ENCODE data around the gene IFT122. TPM values are rescaled to one million over a fixed set of nuclear protein-coding genes. Genes with fewer than 3 reads are reported as not detected.
A peak's percentile ranks its signal among the peaks of the same experiment; 100 is the strongest.

Gene IFT122
- total and polyA plus RNA-seq, 2 donors (not counting 3 experiments of a cell fraction or from before 2014, with no cell fraction given), result 38.4 to 41.7 TPM

DNA sequence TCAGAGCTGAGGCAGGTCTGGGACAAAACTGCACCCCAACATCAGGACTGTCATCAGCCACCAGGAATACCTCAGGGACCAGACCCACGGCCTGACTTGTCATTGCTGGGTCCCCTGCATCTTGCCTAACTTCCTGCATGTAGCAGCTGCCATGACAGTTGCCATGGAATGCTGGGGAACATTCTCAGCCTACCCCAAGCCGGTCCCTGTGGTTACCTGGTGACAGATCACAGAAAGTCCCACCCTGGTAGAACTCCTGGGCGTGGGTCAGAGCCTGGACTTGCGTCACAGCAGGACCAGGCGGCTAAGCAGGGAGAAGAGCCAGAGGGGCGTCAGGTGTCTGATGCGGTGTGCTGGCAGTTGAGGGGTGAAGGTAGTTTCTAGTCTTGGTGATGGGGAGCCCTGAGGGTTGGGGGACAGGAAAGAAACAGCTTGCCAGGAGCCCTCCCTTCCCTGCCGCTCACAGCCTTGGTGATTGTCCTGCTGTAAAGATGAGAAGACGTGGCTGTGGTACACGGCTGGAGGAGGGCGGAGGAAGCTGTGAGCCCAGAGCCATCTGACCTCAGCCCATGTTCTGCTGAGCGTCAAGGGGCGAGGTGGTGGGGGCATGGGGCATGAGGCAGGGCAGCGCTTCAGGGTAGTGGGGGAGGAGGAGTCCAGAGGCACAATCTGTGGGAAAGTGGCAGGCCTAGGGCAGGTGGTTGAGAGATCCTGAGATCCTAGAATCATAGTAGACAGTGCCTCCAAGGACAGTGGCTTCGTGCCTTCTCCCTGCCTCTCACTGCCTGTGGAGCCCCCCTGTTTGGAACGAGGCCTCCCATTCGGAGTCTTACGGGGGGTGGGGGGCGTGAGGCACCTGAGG is 108.3 kb downstream of the IFT122 start:
- no TSS peak for BruUV-seq (replicated peaks)
- no peaks in the 10 kb centered on the region for H3K79me2 ChIP-seq (ENCODE audit: control insufficient read depth, insufficient read depth, low read length)
- no peak for FAIRE-seq
- DNase-seq (ENCODE audit: low read depth, low spot score), result no peak
- H4K20me1 ChIP-seq (replicated peaks; ENCODE audit: control insufficient read depth, extremely low read depth, insufficient read depth, low read length), result no peaks in the 10 kb centered on the region
- H2AFZ ChIP-seq (ENCODE audit: low read depth, low read length), result no peak overlapping the region
- H3K9me3 ChIP-seq (replicated peaks; ENCODE audit: control insufficient read depth, insufficient read depth, low read length), result no peaks in the 10 kb centered on the region
- dilution Hi-C loops (cut with MboI; ENCODE audit: extremely low pct_ligation_motif_present, low sequenced_read_pairs) (no loop called here), intact Hi-C loops (cut with micrococcal nuclease) (no loop called here)
- H3K4me2 ChIP-seq (ENCODE audit: insufficient read depth, low read length), result no peak overlapping the region
- no peak overlapping the region for H3K27ac ChIP-seq (ENCODE audit: insufficient read depth, low read depth, low read length)
- ChIA-PET CTCF (interaction anchor here (3.2 kb wide), 1 partner anchor 58 kb away, joined by 9 read pairs; no protein-coding TSS in a partner anchor), POLR2A (no interaction called here)
- no peaks in the 10 kb centered on the region for H3K36me3 ChIP-seq (ENCODE audit: control insufficient read depth in 2 of 2, extremely low read depth in 1 of 2, insufficient read depth in 2 of 2, low read length in 2 of 2)
- no peaks in the 10 kb centered on the region for H3K9me1 ChIP-seq (replicated peaks; ENCODE audit: control insufficient read depth, extremely low read depth, insufficient read depth, low read length)
- H3K4me1 ChIP-seq (ENCODE audit: control insufficient read depth, extremely low read depth, insufficient read depth, low read length), result peaks cover 3% of the 10 kb centered on the region
- no peaks in the 10 kb centered on the region for H3K27me3 ChIP-seq (ENCODE audit: control insufficient read depth in 2 of 2, insufficient read depth in 2 of 2, low read length in 2 of 2)
- H3K9ac ChIP-seq (replicated peaks; ENCODE audit: extremely low read depth, insufficient read depth, low read length), result no peak overlapping the region
- H3K4me3 ChIP-seq (replicated peaks in 1 of 3; ENCODE audit: insufficient read depth in 1 of 3, low read depth in 1 of 3, low read length in 3 of 3), result no peak overlapping the region
- TF ChIP-seq JUN (IDR thresholded peaks at IDR 0.05; ENCODE audit: borderline replicate concordance, insufficient read depth, insufficient read length, low read depth) (no peak), POLR2AphosphoS5 (IDR thresholded peaks at IDR 0.05; ENCODE audit: insufficient read depth, low read depth, low read length) (no peak)

DNA sequence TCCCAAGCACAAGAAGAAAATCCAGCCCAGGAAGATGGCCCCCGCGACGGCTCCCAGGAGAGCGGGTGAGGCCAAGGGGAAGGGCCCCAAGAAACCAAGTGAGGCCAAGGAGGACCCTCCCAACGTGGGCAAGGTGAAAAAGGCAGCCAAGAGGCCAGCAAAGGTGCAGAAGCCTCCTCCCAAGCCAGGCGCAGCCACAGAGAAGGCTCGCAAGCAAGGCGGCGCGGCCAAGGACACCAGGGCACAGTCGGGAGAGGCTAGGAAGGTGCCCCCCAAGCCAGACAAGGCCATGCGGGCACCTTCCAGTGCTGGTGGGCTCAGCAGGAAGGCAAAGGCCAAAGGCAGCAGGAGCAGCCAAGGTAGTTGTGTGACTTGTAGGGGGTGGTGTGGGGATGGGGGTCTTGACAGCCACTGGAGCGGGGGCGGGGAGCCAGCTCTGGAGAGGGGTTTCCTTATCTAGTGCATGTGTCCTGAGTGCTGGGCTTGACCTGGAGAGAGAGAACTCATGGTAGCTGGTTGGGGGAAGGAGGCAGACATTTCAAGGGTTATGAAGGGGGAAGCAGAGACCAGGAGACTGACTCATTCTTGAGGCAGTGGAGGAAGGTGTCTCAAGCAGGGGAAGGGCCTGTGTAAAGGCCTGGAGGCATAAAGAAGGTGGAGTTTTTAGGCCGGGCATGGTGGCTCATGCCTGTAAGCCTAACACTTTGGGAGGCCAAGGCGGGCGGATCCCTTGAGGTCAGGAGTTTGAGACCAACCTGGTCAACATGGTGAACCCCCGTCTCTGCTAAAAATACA is 109.2 kb downstream of the IFT122 start:
- no peak overlapping the region for H3K4me3 ChIP-seq (replicated peaks in 1 of 3; ENCODE audit: insufficient read depth in 1 of 3, low read depth in 1 of 3, low read length in 3 of 3)
- no peaks in the 10 kb centered on the region for H3K36me3 ChIP-seq (ENCODE audit: control insufficient read depth in 2 of 2, extremely low read depth in 1 of 2, insufficient read depth in 2 of 2, low read length in 2 of 2)
- no peak for DNase-seq (ENCODE audit: low read depth, low spot score)
- peaks cover 3% of the 10 kb centered on the region for H3K4me1 ChIP-seq (ENCODE audit: control insufficient read depth, extremely low read depth, insufficient read depth, low read length)
- dilution Hi-C loops (cut with MboI; ENCODE audit: extremely low pct_ligation_motif_present, low sequenced_read_pairs) (no loop called here), intact Hi-C loops (cut with micrococcal nuclease) (no loop called here)
- no peak overlapping the region for H2AFZ ChIP-seq (ENCODE audit: low read depth, low read length)
- CTCF ChIA-PET, result interaction anchor here (3.2 kb wide), 1 partner anchor 59 kb away, joined by 9 read pairs; no protein-coding TSS in a partner anchor
- no peaks in the 10 kb centered on the region for H3K79me2 ChIP-seq (ENCODE audit: control insufficient read depth, insufficient read depth, low read length)
- H3K27me3 ChIP-seq (ENCODE audit: control insufficient read depth in 2 of 2, insufficient read depth in 2 of 2, low read length in 2 of 2), result no peaks in the 10 kb centered on the region
- TF ChIP-seq, protein P1, sequence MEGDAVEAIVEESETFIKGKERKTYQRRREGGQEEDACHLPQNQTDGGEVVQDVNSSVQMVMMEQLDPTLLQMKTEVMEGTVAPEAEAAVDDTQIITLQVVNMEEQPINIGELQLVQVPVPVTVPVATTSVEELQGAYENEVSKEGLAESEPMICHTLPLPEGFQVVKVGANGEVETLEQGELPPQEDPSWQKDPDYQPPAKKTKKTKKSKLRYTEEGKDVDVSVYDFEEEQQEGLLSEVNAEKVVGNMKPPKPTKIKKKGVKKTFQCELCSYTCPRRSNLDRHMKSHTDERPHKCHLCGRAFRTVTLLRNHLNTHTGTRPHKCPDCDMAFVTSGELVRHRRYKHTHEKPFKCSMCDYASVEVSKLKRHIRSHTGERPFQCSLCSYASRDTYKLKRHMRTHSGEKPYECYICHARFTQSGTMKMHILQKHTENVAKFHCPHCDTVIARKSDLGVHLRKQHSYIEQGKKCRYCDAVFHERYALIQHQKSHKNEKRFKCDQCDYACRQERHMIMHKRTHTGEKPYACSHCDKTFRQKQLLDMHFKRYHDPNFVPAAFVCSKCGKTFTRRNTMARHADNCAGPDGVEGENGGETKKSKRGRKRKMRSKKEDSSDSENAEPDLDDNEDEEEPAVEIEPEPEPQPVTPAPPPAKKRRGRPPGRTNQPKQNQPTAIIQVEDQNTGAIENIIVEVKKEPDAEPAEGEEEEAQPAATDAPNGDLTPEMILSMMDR (IDR thresholded peaks at IDR 0.05; ENCODE audit: extremely low read depth in 1 of 2, insufficient read depth in 1 of 2, low read depth in 1 of 2, low read length in 2 of 2), result no peak
- TF ChIP-seq POLR2A (IDR thresholded peaks at IDR 0.05; ENCODE audit: low read depth, low read length) (no peak), MYC (IDR thresholded peaks at IDR 0.05; ENCODE audit: low read depth, low read length) (no peak), POLR2AphosphoS5 (IDR thresholded peaks at IDR 0.05; ENCODE audit: insufficient read depth, low read depth, low read length) (no peak), FOS (IDR thresholded peaks at IDR 0.05; ENCODE audit: borderline replicate concordance, insufficient read depth, low read length) (peak; percentile 39), JUN (IDR thresholded peaks at IDR 0.05; ENCODE audit: borderline replicate concordance, insufficient read depth, insufficient read length, low read depth) (no peak), GATA2 (IDR thresholded peaks at IDR 0.05; ENCODE audit: insufficient read depth, insufficient read length, low read depth, low read length) (no peak)
- TF ChIP-seq, protein P2, sequence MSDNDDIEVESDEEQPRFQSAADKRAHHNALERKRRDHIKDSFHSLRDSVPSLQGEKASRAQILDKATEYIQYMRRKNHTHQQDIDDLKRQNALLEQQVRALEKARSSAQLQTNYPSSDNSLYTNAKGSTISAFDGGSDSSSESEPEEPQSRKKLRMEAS (IDR thresholded peaks at IDR 0.05; ENCODE audit: insufficient read depth, insufficient read length), result no peak
- FAIRE-seq, result peak; percentile 77
- no peak overlapping the region for H3K27ac ChIP-seq (ENCODE audit: insufficient read depth, low read depth, low read length)
- POLR2A ChIA-PET, result no interaction called here
- H3K9ac ChIP-seq (replicated peaks; ENCODE audit: extremely low read depth, insufficient read depth, low read length), result no peak overlapping the region
- no peak overlapping the region for H3K4me2 ChIP-seq (ENCODE audit: insufficient read depth, low read length)
- no peaks in the 10 kb centered on the region for H3K9me1 ChIP-seq (replicated peaks; ENCODE audit: control insufficient read depth, extremely low read depth, insufficient read depth, low read length)
- BruUV-seq (replicated peaks), result no TSS peak
- no peaks in the 10 kb centered on the region for H3K9me3 ChIP-seq (replicated peaks; ENCODE audit: control insufficient read depth, insufficient read depth, low read length)
- no peaks in the 10 kb centered on the region for H4K20me1 ChIP-seq (replicated peaks; ENCODE audit: control insufficient read depth, extremely low read depth, insufficient read depth, low read length)

Measured in endothelial cell of umbilical vein (primary cell).